GM23338 (cell line): ENCODE data around the gene TOP1. TPM values are rescaled to one million over a fixed set of nuclear protein-coding genes. Genes with fewer than 3 reads are reported as not detected.

Experiments used
- ATAC-seq: fragments of 200-7000 bp; cut with Tn5 transposase; 3 replicates; pipeline ENCODE4 v1.9.1; 2020
- DNase-seq: peaks from one replicate; pipeline ENCODE4 v3.0.0-alpha.2; 2015; ENCODE audit warnings: low spot score
- H2AFZ ChIP-seq: fragments of 200-600 bp; sonication (generic); 2 replicates; pipeline ENCODE4 v1.8.0; 2016; ENCODE audit warnings: antibody characterized with exemption, mild to moderate bottlenecking, moderate library complexity
- H3F3A ChIP-seq: fragments of 200-600 bp; sonication (generic); replicated peaks from 2 replicates; pipeline ENCODE4 v1.8.0; 2017; ENCODE audit warnings: antibody characterized with exemption, mixed run types, low read depth
- H3K27ac ChIP-seq: fragments of 200-600 bp; sonication (generic); 2 replicates; pipeline ENCODE4 v1.6.1; 2016; ENCODE audit warnings: low read depth
- H3K27me3 ChIP-seq: fragments of 200-600 bp; sonication (generic); 2 replicates; pipeline ENCODE4 v1.8.0; 2016; ENCODE audit warnings: mild to moderate bottlenecking, mixed run types, moderate library complexity; ENCODE audit not compliant: insufficient read depth
- H3K36me3 ChIP-seq: fragments of 200-600 bp; sonication (generic); 2 replicates; pipeline ENCODE4 v1.8.0; 2016; ENCODE audit warnings: mild to moderate bottlenecking; ENCODE audit not compliant: insufficient read depth
- H3K4me1 ChIP-seq: fragments of 200-600 bp; sonication (generic); 2 replicates; pipeline ENCODE4 v1.8.0; 2016; ENCODE audit warnings: mild to moderate bottlenecking, moderate library complexity; ENCODE audit not compliant: insufficient read depth
- H3K4me2 ChIP-seq: fragments of 200-600 bp; sonication (generic); 2 replicates; pipeline ENCODE4 v1.7.1; 2017; ENCODE audit warnings: mixed run types
- H3K4me3 ChIP-seq: fragments of 200-600 bp; sonication (generic); 2 replicates; pipeline ENCODE4 v1.6.1; 2016; ENCODE audit warnings: mixed run types
- H3K79me2 ChIP-seq: fragments of 200-600 bp; sonication (generic); replicated peaks from 2 replicates; pipeline ENCODE4 v1.8.0; 2017; ENCODE audit warnings: mild to moderate bottlenecking; ENCODE audit not compliant: insufficient read depth
- H3K9me2 ChIP-seq: fragments of 200-600 bp; sonication (generic); 2 replicates; pipeline ENCODE4 v1.8.0; 2017; ENCODE audit not compliant: insufficient read depth
- H4K20me1 ChIP-seq: fragments of 200-600 bp; sonication (generic); replicated peaks from 2 replicates; pipeline ENCODE4 v1.8.0; 2017; ENCODE audit warnings: mild to moderate bottlenecking; ENCODE audit not compliant: insufficient read depth
- H3K27ac Mint-ChIP-seq: 2 replicates; pipeline ENCODE4 v1.8.0; 2020; ENCODE audit warnings: inconsistent platforms, mild to moderate bottlenecking, moderate library complexity, mixed read lengths
- H3K27me3 Mint-ChIP-seq: 3 replicates; pipeline ENCODE4 v1.8.0; 2022; ENCODE audit warnings: low read depth, mild to moderate bottlenecking, moderate library complexity, mixed read lengths, inconsistent platforms; ENCODE audit not compliant: insufficient read depth, poor library complexity
- H3K36me3 Mint-ChIP-seq: 3 replicates; pipeline ENCODE4 v1.8.0; 2021; ENCODE audit warnings: low read depth, mild to moderate bottlenecking, inconsistent platforms, moderate library complexity, mixed read lengths
- H3K4me1 Mint-ChIP-seq: 3 replicates; pipeline ENCODE4 v1.8.0; 2020; ENCODE audit warnings: mild to moderate bottlenecking, inconsistent platforms, mixed read lengths
- H3K4me3 Mint-ChIP-seq: 3 replicates; pipeline ENCODE4 v1.8.0; 2021; ENCODE audit warnings: moderate library complexity, mild to moderate bottlenecking, inconsistent platforms, mixed read lengths
- H3K9me3 Mint-ChIP-seq: 3 replicates; pipeline ENCODE4 v1.8.0; 2020; ENCODE audit warnings: moderate library complexity, mild to moderate bottlenecking, inconsistent platforms, mixed read lengths
- CREB1 ChIP-seq: fragments of 250-450 bp; sonication (Bioruptor Pico); IDR thresholded peaks from 2 replicates; pipeline ENCODE4 v1.5.0; 2020; ENCODE audit warnings: low read depth, mild to moderate bottlenecking, moderate library complexity
- CTCF ChIP-seq, 2 experiments: fragments of 200-600 bp in 1 of 2; sonication (generic) in 1 of 2; conservative IDR thresholded peaks; 2 replicates each; pipeline versions ENCODE4 v1.5.1 to v1.6.1; 2016 to 2017; ENCODE audit warnings: antibody characterized with exemption in 2 of 2, low read depth in 2 of 2, mild to moderate bottlenecking in 2 of 2, moderate library complexity in 1 of 2
- ETS1 ChIP-seq: IDR thresholded peaks from 2 replicates; pipeline ENCODE4 v1.6.1; 2016; ENCODE audit warnings: antibody characterized with exemption
- EZH2 ChIP-seq: fragments of 200-600 bp; sonication (generic); IDR thresholded peaks from one replicate; pipeline ENCODE4 v1.8.0; 2017; ENCODE audit warnings: antibody characterized with exemption, mild to moderate bottlenecking, low read depth; ENCODE audit not compliant: unreplicated experiment
- EZH2phosphoT487 ChIP-seq: fragments of 200-600 bp; sonication (generic); IDR thresholded peaks from one replicate; pipeline ENCODE4 v1.8.1; 2018; ENCODE audit warnings: antibody characterized with exemption; ENCODE audit not compliant: unreplicated experiment
- JUNB ChIP-seq: IDR thresholded peaks from one replicate; pipeline ENCODE4 v1.6.1; 2016; ENCODE audit warnings: antibody characterized with exemption; ENCODE audit not compliant: unreplicated experiment
- NANOG ChIP-seq: IDR thresholded peaks from 2 replicates; pipeline ENCODE4 v1.6.1; 2016; ENCODE audit warnings: antibody characterized with exemption, borderline replicate concordance
- POLR2AphosphoS5 ChIP-seq: IDR thresholded peaks from 2 replicates; pipeline ENCODE4 v1.6.1; 2016; ENCODE audit warnings: antibody characterized with exemption, low read depth
- REST ChIP-seq: IDR thresholded peaks from one replicate; pipeline ENCODE4 v1.6.1; 2018; ENCODE audit warnings: antibody characterized with exemption; ENCODE audit not compliant: unreplicated experiment
- ZNF331 ChIP-seq: fragments of 250-450 bp; sonication (Bioruptor Pico); IDR thresholded peaks from 2 replicates; pipeline ENCODE4 v1.5.0; 2020; ENCODE audit warnings: low read depth, mild to moderate bottlenecking, moderate library complexity
- polyA plus RNA-seq: library from polyadenylated mRNA; unstranded; fragments of >200 nt; fragmentation: Nextera tagmentation; extraction: Ambion mirVana; gene quantifications from 2 replicates; pipeline ENCODE4 v1.2.1, GENCODE V29; 2016
- total RNA-seq: library from RNA; depleted of rRNA; stranded (reverse); fragments of >200 nt; shearing (Covaris generic); gene quantifications from 2 replicates; pipeline ENCODE4 v1.2.3, GENCODE V29; 2014

TOP1 gene
- total and polyA plus RNA-seq, 2 experiments from 2014 or later = 62.4 to 101 TPM

GRCh38 chr20:41049451-41049850 lies 20.8 kb downstream of the TOP1 start (continued):
- TF ChIP-seq REST (no peak), CREB1 (CRISPR knock-in tag) (no peak), EZH2 (no peak)

GRCh38 chr20:41050361-41051008 lies 21.9 kb downstream of the TOP1 start:
- Mint-ChIP-seq H3K36me3 (peaks cover 3% of the 10 kb centered on the region; the same call in 1 of the 3 replicates), H3K27me3 (peaks cover 6% of the 10 kb centered on the region), H3K4me3 (no peak overlapping the region), H3K9me3 (no peaks in the 10 kb centered on the region), H3K27ac (no peak overlapping the region), H3K4me1 (peaks cover 91% of the 10 kb centered on the region)
- no peak overlapping the region for H3K27ac ChIP-seq
- no peak overlapping the region for H3K4me3 ChIP-seq
- H3K79me2 ChIP-seq = peaks cover 99% of the 10 kb centered on the region
- H3K27me3 ChIP-seq = no peaks in the 10 kb centered on the region
- no peak for DNase-seq
- H4K20me1 ChIP-seq = peaks cover 80% of the 10 kb centered on the region
- no peaks in the 10 kb centered on the region for H3F3A ChIP-seq
- no peak overlapping the region for H2AFZ ChIP-seq
- no peaks in the 10 kb centered on the region for H3K36me3 ChIP-seq
- no peak overlapping the region for H3K4me2 ChIP-seq
- ATAC-seq = no peak
- H3K9me2 ChIP-seq = no peaks in the 10 kb centered on the region
- H3K4me1 ChIP-seq = peaks cover 84% of the 10 kb centered on the region
- TF ChIP-seq EZH2 = no peak
- no peak for TF ChIP-seq POLR2AphosphoS5
- no peak for TF ChIP-seq ETS1
- TF ChIP-seq ZNF331 (CRISPR knock-in tag) = no peak
- TF ChIP-seq CREB1 (CRISPR knock-in tag) = no peak
- no peak for TF ChIP-seq JUNB
- no peak for TF ChIP-seq CTCF (conservative IDR thresholded peaks at IDR 0.05; ENCODE audit: low read depth in 2 of 2)
- TF ChIP-seq REST = no peak
- no peak for TF ChIP-seq NANOG
- no peak for TF ChIP-seq EZH2phosphoT487
